ENCODE measurements around the gene KCNJ6. TPM values are rescaled to one million over a fixed set of nuclear protein-coding genes. Genes with fewer than 3 reads are reported as not detected.

Gene KCNJ6
- total RNA-seq, 1 donor from 2014 or later, result 2.6 TPM

GRCh38 chr21:37792046-37792445 is 124.2 kb downstream of the KCNJ6 start:
- H3K27me3 ChIP-seq (ENCODE audit: insufficient read depth, low read length), result no peaks in the 10 kb centered on the region
- no peaks in the 10 kb centered on the region for H3K79me2 ChIP-seq (ENCODE audit: insufficient read depth, low read length)
- TF ChIP-seq EZH2 (IDR thresholded peaks at IDR 0.05; ENCODE audit: insufficient read depth, low read length), result no peak
- no peak for TF ChIP-seq CTCF (IDR thresholded peaks at IDR 0.05; ENCODE audit: insufficient read depth, low read depth, low read length)
- H3K9ac ChIP-seq (ENCODE audit: low read length), result no peak overlapping the region
- no peak overlapping the region for H3K4me2 ChIP-seq (ENCODE audit: low read length)
- FAIRE-seq, result no peak
- peaks cover 24% of the 10 kb centered on the region for H3K4me1 Mint-ChIP-seq (ENCODE audit: low read depth, unreplicated experiment)
- H3K27ac Mint-ChIP-seq (ENCODE audit: unreplicated experiment), result no peak overlapping the region
- H4K20me1 ChIP-seq (ENCODE audit: insufficient read depth, low read length), result no peaks in the 10 kb centered on the region
- no peak overlapping the region for H2AFZ ChIP-seq (ENCODE audit: low read depth, low read length)
- no peaks in the 10 kb centered on the region for H3K27me3 Mint-ChIP-seq (ENCODE audit: low read depth, unreplicated experiment)
- H3K9me3 ChIP-seq (ENCODE audit: insufficient read depth, low read depth, low read length), result peaks cover 10% of the 10 kb centered on the region
- DNase-seq (ENCODE audit: low read depth), result peak; percentile 70
- H3K9me3 Mint-ChIP-seq (ENCODE audit: unreplicated experiment), result peaks cover 7% of the 10 kb centered on the region
- peaks cover 11% of the 10 kb centered on the region for H3K4me1 ChIP-seq (ENCODE audit: insufficient read depth, low read length)
- no peak overlapping the region for H3K4me3 Mint-ChIP-seq (ENCODE audit: unreplicated experiment)
- H3K27ac ChIP-seq (ENCODE audit: low read depth, low read length), result no peak overlapping the region
- H3K36me3 Mint-ChIP-seq (ENCODE audit: low read depth, unreplicated experiment), result peaks cover 2% of the 10 kb centered on the region
- no peaks in the 10 kb centered on the region for H3K36me3 ChIP-seq (ENCODE audit: insufficient read depth, low read length)
- no peak overlapping the region for H3K4me3 ChIP-seq (ENCODE audit: insufficient read depth, low read depth, low read length)

- no peak overlapping the region for H3K4me2 ChIP-seq (ENCODE audit: low read length)
- no peak for TF ChIP-seq EZH2 (IDR thresholded peaks at IDR 0.05; ENCODE audit: insufficient read depth, low read length)
- TF ChIP-seq CTCF (IDR thresholded peaks at IDR 0.05; ENCODE audit: insufficient read depth, low read depth, low read length), result no peak
- FAIRE-seq, result no peak
- H3K9me3 ChIP-seq (ENCODE audit: insufficient read depth, low read depth, low read length), result peaks cover 10% of the 10 kb centered on the region
- H3K4me1 Mint-ChIP-seq (ENCODE audit: low read depth, unreplicated experiment), result peaks cover 34% of the 10 kb centered on the region
- H3K36me3 Mint-ChIP-seq (ENCODE audit: low read depth, unreplicated experiment), result peaks cover 2% of the 10 kb centered on the region
- H3K9ac ChIP-seq (ENCODE audit: low read length), result no peak overlapping the region
- no peaks in the 10 kb centered on the region for H4K20me1 ChIP-seq (ENCODE audit: insufficient read depth, low read length)
- H3K9me3 Mint-ChIP-seq (ENCODE audit: unreplicated experiment), result peaks cover 4% of the 10 kb centered on the region
- no peaks in the 10 kb centered on the region for H3K27me3 Mint-ChIP-seq (ENCODE audit: low read depth, unreplicated experiment)
- no peaks in the 10 kb centered on the region for H3K36me3 ChIP-seq (ENCODE audit: insufficient read depth, low read length)
- H3K4me3 Mint-ChIP-seq (ENCODE audit: unreplicated experiment), result no peak overlapping the region
- H3K79me2 ChIP-seq (ENCODE audit: insufficient read depth, low read length), result no peaks in the 10 kb centered on the region
- DNase-seq (ENCODE audit: low read depth), result no peak
- no peak overlapping the region for H2AFZ ChIP-seq (ENCODE audit: low read depth, low read length)
- H3K4me1 ChIP-seq (ENCODE audit: insufficient read depth, low read length), result peaks cover 14% of the 10 kb centered on the region
- no peaks in the 10 kb centered on the region for H3K27me3 ChIP-seq (ENCODE audit: insufficient read depth, low read length)
- H3K27ac Mint-ChIP-seq (ENCODE audit: unreplicated experiment), result no peak overlapping the region
- no peak overlapping the region for H3K4me3 ChIP-seq (ENCODE audit: insufficient read depth, low read depth, low read length)
- no peak overlapping the region for H3K27ac ChIP-seq (ENCODE audit: low read depth, low read length)
Observed at GRCh38 chr21:37790905-37791304, 125.4 kb downstream of the KCNJ6 start.

GRCh38 chr21:37788503-37788902 is 127.8 kb downstream of the KCNJ6 start:
- no peak overlapping the region for H3K27ac ChIP-seq (ENCODE audit: low read depth, low read length)
- DNase-seq (ENCODE audit: low read depth) (no peak), FAIRE-seq (no peak)
- H4K20me1 ChIP-seq (ENCODE audit: insufficient read depth, low read length), result no peaks in the 10 kb centered on the region
- no peak overlapping the region for H3K9ac ChIP-seq (ENCODE audit: low read length)
- H3K9me3 ChIP-seq (ENCODE audit: insufficient read depth, low read depth, low read length), result peaks cover 10% of the 10 kb centered on the region
- H3K27me3 ChIP-seq (ENCODE audit: insufficient read depth, low read length), result no peaks in the 10 kb centered on the region
- H3K4me1 Mint-ChIP-seq (ENCODE audit: low read depth, unreplicated experiment), result peaks cover 30% of the 10 kb centered on the region
- no peak overlapping the region for H3K27ac Mint-ChIP-seq (ENCODE audit: unreplicated experiment)
- H3K4me3 ChIP-seq (ENCODE audit: insufficient read depth, low read depth, low read length), result no peak overlapping the region
- H3K36me3 ChIP-seq (ENCODE audit: insufficient read depth, low read length), result no peaks in the 10 kb centered on the region
- H3K79me2 ChIP-seq (ENCODE audit: insufficient read depth, low read length), result no peaks in the 10 kb centered on the region
- no peak overlapping the region for H3K4me2 ChIP-seq (ENCODE audit: low read length)
- no peak overlapping the region for H3K4me3 Mint-ChIP-seq (ENCODE audit: unreplicated experiment)
- H3K27me3 Mint-ChIP-seq (ENCODE audit: low read depth, unreplicated experiment), result no peaks in the 10 kb centered on the region
- H3K36me3 Mint-ChIP-seq (ENCODE audit: low read depth, unreplicated experiment), result peaks cover 2% of the 10 kb centered on the region
- no peak overlapping the region for H2AFZ ChIP-seq (ENCODE audit: low read depth, low read length)
- no peak for TF ChIP-seq EZH2 (IDR thresholded peaks at IDR 0.05; ENCODE audit: insufficient read depth, low read length)
- TF ChIP-seq CTCF (IDR thresholded peaks at IDR 0.05; ENCODE audit: insufficient read depth, low read depth, low read length), result no peak
- peaks cover 10% of the 10 kb centered on the region for H3K4me1 ChIP-seq (ENCODE audit: insufficient read depth, low read length)
- H3K9me3 Mint-ChIP-seq (ENCODE audit: unreplicated experiment), result peaks cover 3% of the 10 kb centered on the region

All from astrocyte (in vitro differentiated cells and primary cell).